ENCODE measurements around the gene CSTPP1.
"Not testable (repeated sequence)": the region's sequence is repeated elsewhere in the genome, so short reads cannot be mapped to it uniquely, and the experiment has no call there.

The CSTPP1 gene

GRCh38 chr11:47183969-47184368, 247.4 kb downstream of the CSTPP1 start:
- DNase-seq = no peak

GRCh38 chr11:47184711-47185304, 248.2 kb downstream of the CSTPP1 start:
- no peak for DNase-seq

GRCh38 chr11:47185305-47186075, 248.9 kb downstream of the CSTPP1 start:
- peak; percentile 45 for DNase-seq

- peak; percentile 53 for DNase-seq
Observed at GRCh38 chr11:47186076-47186699, 249.6 kb downstream of the CSTPP1 start, which contains the start of gene PACSIN3. Gene PACSIN3 (minus strand): TSS chr11:47186434. CDS start chr11:47182727, 3,707 bp downstream.

GRCh38 chr11:47186700-47187695, 250.4 kb downstream of the CSTPP1 start:
- DNase-seq = peak; percentile 25

GRCh38 chr11:47187723-47188122, 251.2 kb downstream of the CSTPP1 start:
- DNase-seq = no peak

GRCh38 chr11:47188259-47188658, 251.7 kb downstream of the CSTPP1 start:
- DNase-seq = no peak

- DNase-seq = peak; percentile 62
Observed at GRCh38 chr11:47189100-47189834, 252.7 kb downstream of the CSTPP1 start.

- not testable (repeated sequence) for DNase-seq
Observed at GRCh38 chr11:47191137-47191536, 254.6 kb downstream of the CSTPP1 start.

GRCh38 chr11:47192111-47192510, 255.6 kb downstream of the CSTPP1 start:
- no peak for DNase-seq

- not testable (repeated sequence) for DNase-seq
Observed at GRCh38 chr11:47198161-47198560, 261.6 kb downstream of the CSTPP1 start.

GRCh38 chr11:47201015-47201414, 264.5 kb downstream of the CSTPP1 start:
- no peak for DNase-seq

- no peak for DNase-seq
Observed at GRCh38 chr11:47202576-47202975, 266.0 kb downstream of the CSTPP1 start.

- peak; percentile 79 for DNase-seq
Observed at GRCh38 chr11:47204637-47204989, 268.1 kb downstream of the CSTPP1 start.

GRCh38 chr11:47206577-47206976, 270.0 kb downstream of the CSTPP1 start:
- not testable (repeated sequence) for DNase-seq

- DNase-seq = no peak
Observed at GRCh38 chr11:47207459-47207858, 270.9 kb downstream of the CSTPP1 start.

GRCh38 chr11:47208008-47208552, 271.5 kb downstream of the CSTPP1 start:
- DNase-seq = not testable (repeated sequence)

GRCh38 chr11:47208628-47209027, 272.1 kb downstream of the CSTPP1 start:
- no peak for DNase-seq
